Ureter (tissue), 1 donor: ENCODE data around the gene TMEM126B. TPM values are rescaled to one million over a fixed set of nuclear protein-coding genes. Genes with fewer than 3 reads are reported as not detected.
A peak's percentile ranks its signal among the peaks of the same experiment; 100 is the strongest.
"Not testable (repeated sequence)": the region's sequence is repeated elsewhere in the genome, so short reads cannot be mapped to it uniquely, and the experiment has no call there.

Experiments used
- DNase-seq: peaks from one replicate; pipeline ENCODE4 v3.0.0-alpha.2; 2020; ENCODE audit warnings: low spot score
- total RNA-seq: library from RNA; stranded (reverse); gene quantifications from one replicate; pipeline ENCODE4 v1.2.4, GENCODE V29; 2023
- donor health status: DM: yes; HTN: yes; CAD: no.

TMEM126B gene
- total RNA-seq, result 36.6 TPM

DNA sequence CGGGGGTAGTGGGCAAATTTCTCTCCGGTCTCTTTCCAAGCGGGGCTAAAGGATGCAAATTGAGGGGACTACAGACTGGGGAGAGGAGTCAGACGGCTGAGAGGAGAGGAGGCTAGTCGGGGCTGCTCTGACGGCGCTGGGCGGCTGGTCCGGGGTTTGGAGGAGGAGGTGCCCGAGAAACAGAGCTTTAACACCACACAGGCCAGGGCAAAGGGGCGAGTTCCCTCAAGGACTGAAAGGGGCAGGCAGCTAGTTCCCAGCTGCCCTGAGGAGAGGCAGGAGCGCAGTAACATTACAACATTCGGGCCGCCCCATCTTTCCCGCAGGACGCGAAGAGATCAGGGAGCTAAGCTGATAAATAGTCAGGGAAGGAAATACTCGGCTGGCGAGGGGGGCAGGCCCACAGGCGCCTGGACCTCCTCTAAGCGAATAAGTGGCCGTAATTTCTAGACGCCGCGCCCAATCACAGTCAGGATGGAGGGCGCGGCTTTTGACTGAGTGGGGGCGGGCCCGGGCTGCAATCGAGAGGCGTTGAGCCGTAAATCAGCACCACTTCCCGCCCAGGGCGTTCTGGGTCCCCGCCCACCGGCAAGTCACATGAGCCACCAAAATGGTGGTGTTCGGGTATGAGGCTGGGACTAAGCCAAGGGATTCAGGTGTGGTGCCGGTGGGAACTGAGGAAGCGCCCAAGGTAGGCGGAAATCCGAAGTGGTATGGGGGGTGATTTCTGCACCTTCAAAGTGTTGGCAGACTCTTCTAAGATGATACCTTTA lies at the start of gene TMEM126B:
TSS of gene TMEM126B (plus strand) at position 596 of the 773 bp plus-strand sequence. CDS start at position 611, 15 bp downstream.
- DNase-seq, result peak; percentile 98

- no peak for DNase-seq
Observed at GRCh38 chr11:85582111-85582510, 46.3 kb upstream of the TMEM126B start.

- DNase-seq, result no peak
Observed at GRCh38 chr11:85589373-85589772, 39.0 kb upstream of the TMEM126B start.

DNA sequence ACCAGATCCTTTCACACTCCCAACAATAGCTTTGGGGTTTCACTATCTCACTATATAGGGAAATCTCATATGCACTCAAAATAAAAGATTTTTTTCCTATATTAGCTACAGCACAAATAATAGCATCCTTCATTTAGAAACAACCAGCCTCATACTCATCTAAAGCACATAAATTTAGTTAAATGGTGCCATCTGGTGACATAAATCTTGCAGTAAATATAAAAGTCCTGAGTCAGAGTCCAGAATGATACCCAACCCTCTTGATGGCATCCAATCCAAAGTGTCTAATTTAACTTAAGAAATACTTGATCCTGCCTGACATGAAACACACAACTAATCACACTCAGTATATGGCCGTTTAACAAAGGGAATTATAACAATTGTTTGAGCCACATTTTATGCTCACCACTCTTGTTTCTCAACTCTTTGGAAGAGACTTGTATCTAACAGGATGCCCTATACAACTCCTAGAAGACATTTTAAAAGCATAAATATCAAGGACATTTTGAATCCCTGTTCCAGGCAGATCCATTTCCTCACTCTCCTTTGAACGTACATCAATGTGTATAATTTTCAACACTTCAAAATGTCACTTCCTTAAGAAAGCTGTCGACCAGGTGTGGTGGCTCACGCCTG lies 37.4 kb upstream of the TMEM126B start:
- DNase-seq, result no peak

DNA sequence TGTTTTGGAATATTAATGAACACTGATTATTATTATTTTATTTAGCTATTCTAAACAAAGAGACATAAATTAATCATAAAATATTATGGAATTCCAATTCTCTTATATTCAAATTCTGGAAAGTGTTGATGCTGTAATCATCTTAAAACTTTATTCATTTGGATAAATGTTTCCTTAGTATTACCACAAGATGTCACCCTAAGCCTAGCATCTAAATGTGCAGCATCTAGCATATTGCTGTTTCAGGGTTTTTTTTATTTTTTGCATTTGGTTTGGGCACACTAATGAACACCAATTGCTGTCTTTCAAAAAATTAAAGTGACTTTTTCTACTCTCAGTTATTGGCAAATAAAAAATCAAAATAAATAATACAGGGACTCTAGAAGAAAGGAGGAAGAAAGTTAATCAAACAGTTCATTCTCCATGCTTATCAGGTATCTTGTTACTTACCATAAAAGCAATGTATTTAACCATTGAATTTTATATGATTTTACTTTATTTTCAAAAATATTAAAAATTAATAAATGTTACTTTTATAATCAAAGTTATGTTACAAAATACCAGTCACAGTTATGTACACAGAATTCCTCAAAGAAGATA lies 33.0 kb upstream of the TMEM126B start:
- no peak for DNase-seq

DNA sequence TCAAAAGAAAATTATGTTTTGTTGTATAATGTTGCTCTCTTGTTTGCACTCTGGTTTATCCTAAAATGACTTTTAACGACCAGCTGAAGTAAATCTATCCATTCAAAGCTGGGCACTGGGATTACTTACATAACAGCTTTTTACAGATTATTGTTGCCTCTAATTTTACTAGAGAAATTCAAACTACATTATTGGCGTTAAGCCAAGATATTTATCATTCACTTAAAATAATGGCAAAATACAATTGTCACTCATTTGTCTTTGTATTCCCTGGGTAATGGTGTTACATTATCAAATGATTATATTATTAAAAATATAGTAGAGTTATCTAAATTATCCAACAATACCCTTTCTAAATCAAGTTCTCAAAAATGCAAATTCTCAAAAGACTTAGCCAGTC lies 31.5 kb upstream of the TMEM126B start:
- no peak for DNase-seq

GRCh38 chr11:85599083-85599482 lies 29.3 kb upstream of the TMEM126B start:
- DNase-seq, result no peak

- no peak for DNase-seq
Observed at GRCh38 chr11:85602526-85603213, 25.7 kb upstream of the TMEM126B start.

DNA sequence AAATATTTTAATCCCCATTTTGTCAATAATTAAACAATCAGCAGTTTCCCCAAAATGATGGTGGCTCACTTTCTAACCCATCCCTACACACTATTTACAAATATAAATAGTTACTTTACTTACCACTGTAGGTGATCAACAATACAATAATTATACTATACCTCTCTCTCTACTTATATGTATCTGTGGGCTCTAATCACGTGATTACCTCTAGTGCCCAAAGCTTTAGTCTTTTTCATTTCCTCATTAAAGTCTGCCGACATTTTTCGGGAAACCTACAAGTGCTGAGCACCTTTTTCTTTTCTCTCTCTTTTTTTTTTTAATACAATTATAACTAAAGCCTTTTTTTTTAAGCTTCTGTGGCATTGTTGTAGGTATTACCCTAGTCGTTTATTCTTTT lies 25.2 kb upstream of the TMEM126B start:
- DNase-seq, result no peak

- not testable (repeated sequence) for DNase-seq
Observed at GRCh38 chr11:85606237-85606636, 22.2 kb upstream of the TMEM126B start.

GRCh38 chr11:85608621-85609020 lies 19.8 kb upstream of the TMEM126B start:
- DNase-seq, result not testable (repeated sequence)

- not testable (repeated sequence) for DNase-seq
Observed at GRCh38 chr11:85609286-85609685, 19.1 kb upstream of the TMEM126B start.

- not testable (repeated sequence) for DNase-seq
Observed at GRCh38 chr11:85611643-85612042, 16.8 kb upstream of the TMEM126B start.

- DNase-seq, result no peak
Observed at GRCh38 chr11:85619499-85619898, 8.9 kb upstream of the TMEM126B start.

- no peak for DNase-seq
Observed at GRCh38 chr11:85620256-85620655, 8.1 kb upstream of the TMEM126B start.

DNA sequence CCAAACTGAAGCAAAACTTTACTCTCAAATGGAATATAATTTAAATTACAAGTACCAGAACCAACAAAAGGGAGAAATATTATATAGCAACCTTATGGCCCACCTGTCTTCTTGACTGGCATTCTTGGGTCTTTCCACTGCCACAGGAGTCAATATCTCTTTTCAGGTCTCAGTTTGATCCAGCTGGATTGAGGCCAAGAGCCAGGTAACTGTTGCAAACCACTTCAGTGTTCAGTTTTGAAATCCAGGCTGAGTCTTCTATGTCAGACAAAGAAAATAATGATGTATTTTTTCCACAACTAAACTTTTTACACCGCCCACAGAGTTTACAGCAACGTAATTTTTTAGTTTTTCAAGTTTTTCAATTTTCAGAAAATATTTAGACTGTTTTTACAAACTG lies 1.9 kb upstream of the TMEM126B start:
- DNase-seq, result no peak

DNA sequence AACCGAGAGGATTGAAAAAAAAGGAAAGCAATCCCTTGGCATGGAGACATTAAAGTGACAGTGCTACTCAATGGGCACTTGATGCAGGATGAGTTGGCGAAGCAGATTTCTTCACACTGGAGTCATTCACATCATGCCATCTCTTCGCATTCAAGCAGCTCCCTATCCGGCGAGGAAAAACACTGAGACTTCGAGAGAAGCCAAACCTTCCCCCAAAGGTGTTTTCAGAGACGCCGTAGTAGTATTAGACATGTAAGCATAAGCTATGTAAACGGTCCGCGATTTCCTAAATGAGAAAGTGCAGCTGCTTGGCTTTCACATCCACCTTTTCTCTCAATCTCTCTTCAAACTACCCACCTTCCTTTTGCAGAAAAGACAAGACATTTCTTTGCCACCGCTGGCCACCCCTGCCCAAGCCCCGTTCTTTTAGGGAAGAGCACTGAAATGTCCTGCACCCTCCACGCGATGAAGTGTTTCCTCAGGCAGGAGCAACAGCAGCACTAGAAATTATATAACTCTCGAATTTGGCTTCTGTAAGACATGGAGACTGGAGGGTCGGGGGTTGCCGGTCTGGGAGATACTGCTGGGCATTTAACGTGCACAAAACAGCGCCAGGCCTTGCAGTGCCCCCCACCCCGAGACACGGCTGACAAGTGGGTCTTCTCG lies 928 bp upstream of the TMEM126B start, which contains the start of gene DLG2:
TSS of gene DLG2 (minus strand) at position 13 of the 666 bp plus-strand sequence.
- DNase-seq, result no peak

- DNase-seq, result no peak
Observed at GRCh38 chr11:85628771-85629341, 463 bp downstream of the TMEM126B start.

DNA sequence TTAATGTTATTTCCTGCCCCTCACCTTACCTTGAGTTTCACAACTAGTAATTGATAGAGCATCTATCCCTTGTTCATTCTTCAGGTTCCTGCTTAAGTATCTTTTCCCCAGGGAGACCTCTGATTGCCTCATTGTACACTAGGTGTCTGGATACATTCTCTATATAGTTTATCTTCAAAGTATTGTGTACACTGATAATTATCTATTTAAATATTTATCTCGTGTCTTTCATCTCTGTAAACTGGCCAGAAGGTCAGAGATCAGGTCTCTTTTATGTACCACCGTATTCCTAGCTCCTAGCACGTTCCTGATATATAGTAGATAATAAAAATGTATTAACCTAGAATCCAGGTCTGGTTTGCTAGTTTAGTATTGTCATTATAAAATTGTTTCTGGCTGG lies 6.4 kb downstream of the TMEM126B start:
- DNase-seq, result no peak

GRCh38 chr11:85643191-85643614 lies 14.8 kb downstream of the TMEM126B start:
- DNase-seq, result peak; percentile 39

DNA sequence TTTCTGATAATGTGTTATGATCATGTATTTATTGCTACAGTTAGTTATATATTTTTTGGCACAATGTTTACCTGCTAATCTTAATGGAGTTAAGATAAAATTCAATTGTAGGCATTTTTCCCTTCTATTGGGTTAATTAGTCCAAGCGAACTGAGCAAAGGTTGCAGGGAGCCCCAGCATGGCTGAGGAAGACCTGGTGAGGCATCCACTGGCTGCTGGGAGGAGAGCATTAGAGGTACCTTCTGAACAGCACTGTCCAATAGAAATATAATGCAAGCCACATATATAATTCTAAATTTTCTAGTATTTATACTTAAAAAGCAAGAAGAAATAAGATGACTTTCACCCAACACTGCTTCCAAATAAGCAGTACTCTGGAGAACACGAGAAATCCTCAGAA lies 18.7 kb downstream of the TMEM126B start:
- DNase-seq, result no peak
